H9 (cell line): ENCODE data around the gene MYLK. TPM values are rescaled to one million over a fixed set of nuclear protein-coding genes. Genes with fewer than 3 reads are reported as not detected.

Source experiments
- DNase-seq: peaks from one replicate; pipeline ENCODE4 v3.0.0-alpha.2; 2017
- H2AFZ ChIP-seq: one replicate; pipeline ENCODE4 v1.6.1; 2013; ENCODE audit warnings: mild to moderate bottlenecking, low read length, control low read depth, moderate library complexity
- H2AK5ac ChIP-seq: 2 replicates; pipeline ENCODE4 v1.6.1; 2013; ENCODE audit warnings: low read length, control low read depth, mixed read lengths; ENCODE audit not compliant: insufficient read length
- H2BK120ac ChIP-seq: one replicate; pipeline ENCODE4 v1.6.1; 2013; ENCODE audit warnings: low read depth, mild to moderate bottlenecking, low read length, control low read depth, inconsistent platforms; ENCODE audit not compliant: poor library complexity, severe bottlenecking
- H2BK12ac ChIP-seq: 2 replicates; pipeline ENCODE4 v1.6.1; 2013; ENCODE audit warnings: low read length, control low read depth, mixed read lengths, low read depth; ENCODE audit not compliant: insufficient read length
- H2BK15ac ChIP-seq: 2 replicates; pipeline ENCODE4 v1.6.1; 2013; ENCODE audit warnings: low read depth, low read length, control low read depth
- H2BK20ac ChIP-seq: one replicate; pipeline ENCODE4 v1.6.1; 2013; ENCODE audit warnings: low read depth, mild to moderate bottlenecking, low read length, control low read depth, inconsistent platforms; ENCODE audit not compliant: poor library complexity, severe bottlenecking
- H2BK5ac ChIP-seq: 2 replicates; pipeline ENCODE4 v1.6.1; 2013; ENCODE audit warnings: low read length, control low read depth, mixed read lengths; ENCODE audit not compliant: insufficient read length
- H3K14ac ChIP-seq: 2 replicates; pipeline ENCODE4 v1.6.1; 2013; ENCODE audit warnings: low read length, control low read depth; ENCODE audit not compliant: insufficient read depth
- H3K18ac ChIP-seq: 2 replicates; pipeline ENCODE4 v1.6.1; 2013; ENCODE audit warnings: low read depth, mild to moderate bottlenecking, mixed read lengths, low read length, control low read depth; ENCODE audit not compliant: insufficient read length
- H3K23ac ChIP-seq: 2 replicates; pipeline ENCODE4 v1.6.1; 2013; ENCODE audit warnings: low read length, control low read depth, mixed read lengths, low read depth; ENCODE audit not compliant: insufficient read length
- H3K23me2 ChIP-seq: 2 replicates; pipeline ENCODE4 v1.6.1; 2013; ENCODE audit warnings: low read depth, mild to moderate bottlenecking, mixed read lengths, low read length, control low read depth; ENCODE audit not compliant: insufficient read length, poor library complexity, severe bottlenecking
- H3K27ac ChIP-seq: 2 replicates; pipeline ENCODE4 v1.5.1; 2013; ENCODE audit warnings: low read length, control low read depth, mixed read lengths, low read depth; ENCODE audit not compliant: insufficient read length
- H3K27me3 ChIP-seq: 2 replicates; pipeline ENCODE4 v1.6.1; 2013; ENCODE audit warnings: low read length, control low read depth, inconsistent platforms; ENCODE audit not compliant: insufficient read depth
- H3K4ac ChIP-seq: 2 replicates; pipeline ENCODE4 v1.6.1; 2013; ENCODE audit warnings: low read depth, mild to moderate bottlenecking, control low read depth, inconsistent platforms, low read length, moderate library complexity
- H3K4me1 ChIP-seq: 2 replicates; pipeline ENCODE4 v1.6.1; 2013; ENCODE audit warnings: low read length, control low read depth, inconsistent platforms; ENCODE audit not compliant: insufficient read depth
- H3K4me2 ChIP-seq: 2 replicates; pipeline ENCODE4 v1.6.1; 2013; ENCODE audit warnings: low read length, control low read depth, mixed read lengths; ENCODE audit not compliant: insufficient read length, insufficient read depth
- H3K56ac ChIP-seq: 2 replicates; pipeline ENCODE4 v1.6.1; 2013; ENCODE audit warnings: low read depth, mild to moderate bottlenecking, mixed read lengths, low read length, control low read depth; ENCODE audit not compliant: insufficient read length
- H3K79me1 ChIP-seq: 2 replicates; pipeline ENCODE4 v1.6.1; 2013; ENCODE audit warnings: low read depth, mild to moderate bottlenecking, moderate library complexity, low read length, control low read depth, inconsistent platforms; ENCODE audit not compliant: insufficient read depth, poor library complexity, severe bottlenecking
- H3K79me2 ChIP-seq: 2 replicates; pipeline ENCODE4 v1.6.1; 2013; ENCODE audit warnings: low read length, control low read depth, inconsistent platforms; ENCODE audit not compliant: insufficient read depth
- H3K9ac ChIP-seq: 2 replicates; pipeline ENCODE4 v1.6.1; 2013; ENCODE audit warnings: low read length, control low read depth, mixed read lengths; ENCODE audit not compliant: insufficient read length; ENCODE audit errors: extremely low read depth
- H3K9me3 ChIP-seq: one replicate; pipeline ENCODE4 v1.6.1; 2013; ENCODE audit warnings: low read depth, low read length, inconsistent platforms; ENCODE audit not compliant: control insufficient read depth
- H3T11ph ChIP-seq: one replicate; pipeline ENCODE4 v1.6.1; 2013; ENCODE audit warnings: mild to moderate bottlenecking, low read length, control low read depth, inconsistent platforms
- H4K20me1 ChIP-seq: one replicate; pipeline ENCODE4 v1.6.1; 2013; ENCODE audit not compliant: control insufficient read depth, insufficient read length, insufficient read depth
- H4K5ac ChIP-seq: 2 replicates; pipeline ENCODE4 v1.6.1; 2013; ENCODE audit warnings: low read depth, mild to moderate bottlenecking, mixed read lengths, low read length, control low read depth; ENCODE audit not compliant: insufficient read length
- H4K8ac ChIP-seq: replicated peaks from 2 replicates; pipeline ENCODE4 v1.6.1; 2013; ENCODE audit warnings: low read length, control low read depth, mixed read lengths, low read depth; ENCODE audit not compliant: insufficient read length
- H4K91ac ChIP-seq: 2 replicates; pipeline ENCODE4 v1.6.1; 2013; ENCODE audit warnings: low read depth, mild to moderate bottlenecking, moderate library complexity, mixed read lengths, low read length, control low read depth; ENCODE audit not compliant: insufficient read length
- H3K27ac Mint-ChIP-seq, 3 experiments: 2 replicates in 2 of 3; 3 replicates in 1 of 3; pipeline ENCODE4 v1.8.0; 2020 to 2021; ENCODE audit warnings: mixed read lengths in 3 of 3, mild to moderate bottlenecking in 1 of 3, moderate library complexity in 1 of 3
- H3K27me3 Mint-ChIP-seq: 2 replicates; pipeline ENCODE4 v1.8.0; 2021; ENCODE audit warnings: low read depth, mild to moderate bottlenecking, moderate library complexity, mixed read lengths
- H3K36me3 Mint-ChIP-seq, 3 experiments: 2 replicates in 2 of 3; 3 replicates in 1 of 3; pipeline ENCODE4 v1.8.0; 2020 to 2021; ENCODE audit warnings: low read depth in 3 of 3, mixed read lengths in 3 of 3; ENCODE audit not compliant: insufficient read depth in 1 of 3
- H3K4me1 Mint-ChIP-seq, 2 experiments: 2 replicates each; pipeline ENCODE4 v1.8.0; 2020; ENCODE audit warnings: mixed read lengths in 2 of 2
- H3K4me3 Mint-ChIP-seq, 2 experiments: 2 replicates in 1 of 2; 3 replicates in 1 of 2; pipeline ENCODE4 v1.8.0; 2020 to 2021; ENCODE audit warnings: mild to moderate bottlenecking in 2 of 2, mixed read lengths in 2 of 2, moderate library complexity in 1 of 2
- H3K9me3 Mint-ChIP-seq, 2 experiments: 2 replicates in 1 of 2; 3 replicates in 1 of 2; pipeline ENCODE4 v1.8.0; 2020; ENCODE audit warnings: mild to moderate bottlenecking in 2 of 2, mixed read lengths in 2 of 2, moderate library complexity in 1 of 2
- CTCF ChIP-seq: fragments of 200-600 bp; sonication (generic); conservative IDR thresholded peaks from 3 replicates; pipeline ENCODE4 v1.8.0; 2021; ENCODE audit warnings: antibody characterized with exemption, mild to moderate bottlenecking
- WGBS: extraction: QIAGEN DNeasy Blood & Tissue Kit; methylation state at CpG from one replicate; pipeline ENCODE4 v1.1.7; 2013; ENCODE audit warnings: missing lambda C conversion rate, low lambda C conversion rate, mixed read lengths; ENCODE audit not compliant: insufficient read length; ENCODE audit errors: extremely low coverage; 5-methylcytosine and 5-hydroxymethylcytosine counted together
- total RNA-seq: library from RNA; stranded (reverse); gene quantifications from 2 replicates; pipeline ENCODE4 v1.2.1, GENCODE V29; 2021

The MYLK gene
- total RNA-seq, 1 experiment from 2014 or later: 10.1 TPM

- H3K4me3 Mint-ChIP-seq: no peak overlapping the region
- Histone ChIP-seq H3K4ac (no peak overlapping the region), H3K27ac (no peak overlapping the region), H3T11ph (no peak overlapping the region), H3K79me1 (no peaks in the 10 kb centered on the region), H2BK120ac (no peak overlapping the region), H3K23me2 (no peaks in the 10 kb centered on the region), H2BK5ac (no peak overlapping the region), H3K4me1 (no peaks in the 10 kb centered on the region), H3K9me3 (no peaks in the 10 kb centered on the region), H3K23ac (no peak overlapping the region), H2BK20ac (no peak overlapping the region), H2BK12ac (no peak overlapping the region), H3K79me2 (no peaks in the 10 kb centered on the region), H2AFZ (no peak overlapping the region), H3K4me2 (no peak overlapping the region), H3K27me3 (no peaks in the 10 kb centered on the region), H2BK15ac (no peak overlapping the region), H4K5ac (no peak overlapping the region), H4K8ac (no peak overlapping the region), H3K18ac (no peak overlapping the region), H3K9ac (no peak overlapping the region), H3K56ac (no peak overlapping the region), H4K20me1 (no peaks in the 10 kb centered on the region), H2AK5ac (no peak overlapping the region), H4K91ac (no peak overlapping the region), H3K14ac (no peak overlapping the region)
- no peak for TF ChIP-seq CTCF
- H3K4me1 Mint-ChIP-seq: peaks cover 6 to 12% of the 10 kb centered on the region in 2 experiments
- no peak overlapping the region for H3K27ac Mint-ChIP-seq
- no peaks in the 10 kb centered on the region for H3K27me3 Mint-ChIP-seq
- DNase-seq: no peak
- no peaks in the 10 kb centered on the region for H3K9me3 Mint-ChIP-seq
- H3K36me3 Mint-ChIP-seq: no peaks in the 10 kb centered on the region
- WGBS: no CpG with 5 or more reads among the region's 6 CpGs
Measured at GRCh38 chr3:123720638-123721037, 163.5 kb downstream of the MYLK start.
